Activated naive CD4-positive, alpha-beta T cell treated with Interleukin-2 at 50 U/mL for 16 hours (primary cell): Measurements from ENCODE around the gene BRD4.

Experiments used
- DNase-seq: peaks from one replicate; pipeline ENCODE4 v3.0.0-alpha.2; 2020

BRD4 gene

DNA sequence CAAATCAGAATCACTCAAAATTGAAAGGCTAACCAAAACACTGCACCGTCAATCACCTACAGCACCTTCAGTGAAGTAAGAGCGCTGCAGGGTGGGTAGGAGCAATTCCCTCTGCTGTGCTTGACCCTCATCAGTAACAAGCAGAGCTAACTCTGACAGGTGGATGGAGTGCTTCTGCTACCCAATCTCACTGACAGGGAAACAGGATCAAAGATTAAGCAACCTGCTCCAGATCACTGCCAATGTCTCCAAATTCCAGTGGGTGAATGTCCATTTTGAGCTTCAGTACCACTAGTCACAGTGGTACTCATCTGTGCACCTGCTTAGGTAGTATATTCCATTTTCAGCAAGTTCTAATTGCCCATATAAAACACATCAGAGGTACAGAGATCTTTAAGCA, 25.2 kb downstream of the BRD4 start:
- no peak for DNase-seq

DNA sequence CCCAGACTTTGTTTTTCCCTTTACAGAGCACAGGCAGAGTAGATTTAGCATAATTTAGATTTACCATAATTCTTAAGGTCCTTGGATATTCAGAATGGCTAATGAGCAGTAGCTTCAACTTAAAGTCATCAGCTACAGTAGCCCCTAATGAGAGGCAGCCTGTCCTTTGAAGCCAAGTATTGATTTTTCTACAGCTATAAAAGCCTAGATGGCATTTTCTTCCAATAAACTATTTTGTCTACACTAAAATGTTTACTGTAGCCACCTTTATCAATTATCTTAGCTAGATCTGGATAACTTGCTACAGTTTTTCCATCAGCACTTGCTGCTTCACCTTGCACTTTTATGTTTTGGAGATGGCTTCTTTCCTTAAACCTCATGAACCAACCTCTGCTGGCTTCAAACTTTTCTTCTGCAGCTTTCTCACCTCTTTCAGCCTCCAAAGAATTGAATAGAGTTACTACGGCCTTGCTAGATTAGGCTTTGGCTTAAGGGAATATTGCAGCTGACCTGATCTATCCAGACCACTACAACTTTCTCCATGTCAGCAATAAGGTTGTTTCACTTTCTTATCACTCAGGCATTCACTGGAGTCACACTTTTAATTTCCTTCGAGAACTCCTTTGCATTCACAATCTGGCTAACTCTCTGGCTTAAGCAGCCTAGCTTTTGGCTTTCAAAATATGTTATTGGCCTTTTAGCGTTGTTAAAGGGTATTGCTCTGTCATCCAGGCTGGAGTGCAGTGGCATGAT, 26.6 kb downstream of the BRD4 start:
- DNase-seq: no peak

DNA sequence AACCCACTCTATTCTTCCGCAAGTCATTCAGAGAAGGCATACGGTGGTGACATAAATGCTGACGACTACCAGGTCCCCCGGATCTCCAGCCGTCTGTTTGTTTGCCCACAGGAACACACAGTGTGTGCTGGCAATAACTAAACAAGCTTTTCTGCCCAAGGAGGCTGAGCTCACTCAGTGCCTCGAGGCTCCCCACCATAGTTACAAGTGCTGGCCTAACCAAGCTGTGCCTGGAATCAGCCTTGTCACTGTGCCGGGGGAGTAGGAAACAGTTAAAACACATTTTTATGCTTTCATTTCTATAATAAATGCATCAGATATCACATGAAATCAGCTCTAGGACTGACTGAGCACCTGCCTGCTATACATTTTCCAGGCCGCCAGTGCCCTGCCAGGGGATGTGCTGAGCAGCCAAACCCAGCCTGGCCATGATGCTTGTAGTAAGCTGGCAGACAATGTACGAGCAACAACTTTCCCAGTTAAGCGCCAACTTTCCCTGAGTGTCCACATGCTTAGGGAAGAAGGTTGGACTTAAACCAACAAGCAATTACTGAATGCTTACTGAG, 28.1 kb downstream of the BRD4 start:
- DNase-seq: peak; percentile 66

DNA sequence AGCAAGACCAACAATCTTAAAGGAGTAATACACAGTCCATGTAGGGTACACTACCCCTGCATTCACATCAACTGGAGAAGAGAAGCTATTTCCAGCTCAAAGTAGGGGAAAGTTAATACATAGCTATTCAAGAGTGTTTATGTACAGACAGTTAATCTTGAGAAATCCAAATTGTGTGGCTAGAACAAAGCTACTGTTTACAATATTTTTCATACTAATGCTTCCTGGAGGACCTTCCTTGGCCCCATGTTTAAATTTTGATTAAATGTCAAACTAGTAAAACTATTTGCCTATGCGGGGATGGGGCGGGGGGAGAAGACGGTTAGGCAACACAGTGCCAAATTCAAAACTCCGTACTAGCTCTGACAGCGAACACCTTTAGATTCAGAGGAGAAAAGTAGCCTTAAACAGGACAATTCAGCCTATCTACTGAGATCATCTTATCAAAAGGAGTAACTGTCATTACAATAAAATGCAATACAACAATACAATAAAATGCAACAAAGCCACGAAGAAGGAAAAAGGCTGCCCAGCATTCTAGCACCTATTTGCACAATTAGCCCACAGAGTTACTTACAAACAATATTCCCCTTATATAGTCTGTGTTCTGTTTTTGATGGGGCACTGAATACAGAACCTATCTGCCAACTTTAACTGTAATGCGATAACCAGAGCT, 29.1 kb downstream of the BRD4 start:
- DNase-seq: no peak

- peak; percentile 42 for DNase-seq
These were observed 31.7 kb downstream of the BRD4 start for GRCh38 chr19:15300533-15301197.

DNA sequence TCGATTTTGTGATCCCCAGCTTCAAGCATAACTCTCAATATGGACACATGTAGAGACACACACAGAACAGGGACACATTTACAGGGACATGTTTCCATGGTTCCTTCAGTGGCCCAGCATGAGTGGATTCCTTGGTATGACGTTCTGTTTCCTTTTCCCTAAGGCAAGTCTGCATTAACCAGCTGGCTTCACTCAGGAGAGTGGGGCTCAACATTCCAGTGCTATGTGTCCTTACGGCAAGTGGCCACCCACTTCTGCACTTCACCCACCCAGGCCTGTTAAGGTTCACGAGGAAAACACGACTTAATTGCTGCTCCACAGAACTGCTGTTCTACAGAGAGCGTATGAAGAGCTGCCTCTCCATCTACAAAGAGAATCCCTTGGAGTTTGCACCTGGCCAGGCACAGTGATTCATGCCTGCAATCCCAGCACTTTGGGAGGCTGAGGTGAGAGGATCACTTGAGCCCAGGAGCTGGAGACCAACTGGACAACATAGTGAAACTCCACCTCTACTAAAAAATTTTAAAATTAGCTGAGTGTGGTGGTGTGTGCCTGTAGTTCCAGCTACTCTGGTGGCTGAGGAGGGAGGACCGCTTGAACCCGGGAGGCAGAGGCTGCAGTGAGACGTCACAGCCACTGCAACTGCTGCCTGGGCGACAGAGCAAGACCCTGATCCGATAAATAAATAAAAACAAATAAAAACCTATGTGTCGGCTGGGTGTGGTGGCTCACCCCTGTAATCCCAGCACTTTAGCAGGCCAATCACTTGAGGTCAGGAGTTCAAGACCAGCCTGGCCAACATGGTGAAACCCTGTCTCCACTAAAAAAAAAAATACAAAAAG, 32.5 kb downstream of the BRD4 start:
- DNase-seq: no peak

GRCh38 chr19:15298847-15299567, 33.3 kb downstream of the BRD4 start:
- no peak for DNase-seq

- DNase-seq: no peak
These were observed 34.7 kb downstream of the BRD4 start for GRCh38 chr19:15297416-15298224.

- DNase-seq: no peak
These were observed 35.4 kb downstream of the BRD4 start for GRCh38 chr19:15296841-15297415.

DNA sequence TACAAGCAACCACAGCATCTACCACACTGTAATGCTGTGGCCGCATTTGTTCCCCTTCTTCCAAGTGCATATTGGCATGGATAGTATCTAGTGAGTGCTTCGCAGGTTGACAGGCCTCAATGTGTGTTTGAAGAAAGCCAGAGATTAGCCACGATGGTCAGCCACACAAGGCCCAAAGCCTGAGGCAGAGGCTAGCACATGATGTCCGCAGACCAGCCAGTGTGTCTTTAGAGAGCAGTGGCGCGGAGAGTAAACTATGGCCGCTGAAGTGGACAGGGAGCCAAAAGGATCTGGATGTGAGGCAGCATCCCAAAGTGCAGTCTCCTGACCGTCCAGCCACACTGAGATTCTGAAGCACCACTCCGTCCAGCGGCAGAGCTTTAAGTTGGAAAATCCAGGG, 36.0 kb downstream of the BRD4 start:
- DNase-seq: no peak

DNA sequence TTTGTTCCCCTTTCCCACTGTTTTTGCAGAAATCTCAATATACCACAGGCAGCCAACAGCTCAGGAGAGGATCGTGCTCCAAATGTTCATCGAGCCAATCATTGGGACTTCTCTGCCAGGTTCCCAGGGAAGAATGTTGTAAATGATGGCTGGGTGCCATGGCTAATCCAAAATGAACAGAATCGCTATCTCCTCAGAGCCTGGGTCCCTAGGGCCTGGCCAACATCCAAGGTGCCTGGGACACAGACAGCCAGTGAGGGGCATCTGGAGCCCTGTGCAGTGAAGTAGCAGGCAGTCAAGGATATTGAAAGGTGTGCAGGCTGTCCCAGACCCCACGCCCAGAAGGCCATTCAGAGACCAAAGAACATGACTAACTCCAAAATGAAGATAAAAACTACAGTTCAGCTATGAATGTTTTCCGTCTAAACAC, 37.8 kb downstream of the BRD4 start:
- DNase-seq: no peak

- no peak for DNase-seq
These were observed 38.4 kb downstream of the BRD4 start for GRCh38 chr19:15293781-15294491.

DNA sequence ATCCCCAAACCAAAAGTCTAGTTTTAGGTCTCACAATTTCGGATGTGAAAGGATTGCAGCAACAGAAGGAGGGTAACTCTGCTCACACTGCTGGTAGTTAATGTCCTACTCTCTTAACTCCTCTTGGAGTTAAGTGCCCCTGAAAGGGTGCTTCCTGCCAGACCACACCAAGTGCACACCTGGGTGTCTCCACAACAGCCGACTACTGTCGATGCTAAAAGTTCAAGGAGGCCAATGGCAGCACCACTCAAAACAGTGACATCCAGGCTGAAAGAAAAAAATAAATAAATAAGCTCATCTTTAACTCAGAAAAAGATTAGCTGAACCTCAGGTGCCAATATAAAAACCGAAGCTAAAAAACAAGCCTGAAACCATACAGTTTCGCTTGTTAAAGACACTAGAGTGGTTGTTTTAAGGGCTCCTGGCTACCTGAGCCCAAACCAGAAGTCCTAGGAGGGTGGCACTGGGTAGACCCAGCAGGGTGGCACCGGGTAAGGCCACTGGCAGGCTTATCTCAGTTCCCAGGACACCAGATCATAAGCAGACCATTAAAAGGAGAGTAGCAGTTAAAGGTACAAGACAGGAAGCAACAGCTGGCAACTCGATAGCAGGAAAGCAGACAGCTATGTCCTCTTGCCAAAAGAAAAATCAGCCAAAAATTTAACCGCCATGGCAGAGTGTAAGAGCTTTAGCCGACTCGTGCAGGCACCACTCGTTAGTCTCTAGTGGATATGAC, 39.3 kb downstream of the BRD4 start:
- DNase-seq: no peak

- DNase-seq: no peak
These were observed 40.2 kb downstream of the BRD4 start for GRCh38 chr19:15292140-15292539.

DNA sequence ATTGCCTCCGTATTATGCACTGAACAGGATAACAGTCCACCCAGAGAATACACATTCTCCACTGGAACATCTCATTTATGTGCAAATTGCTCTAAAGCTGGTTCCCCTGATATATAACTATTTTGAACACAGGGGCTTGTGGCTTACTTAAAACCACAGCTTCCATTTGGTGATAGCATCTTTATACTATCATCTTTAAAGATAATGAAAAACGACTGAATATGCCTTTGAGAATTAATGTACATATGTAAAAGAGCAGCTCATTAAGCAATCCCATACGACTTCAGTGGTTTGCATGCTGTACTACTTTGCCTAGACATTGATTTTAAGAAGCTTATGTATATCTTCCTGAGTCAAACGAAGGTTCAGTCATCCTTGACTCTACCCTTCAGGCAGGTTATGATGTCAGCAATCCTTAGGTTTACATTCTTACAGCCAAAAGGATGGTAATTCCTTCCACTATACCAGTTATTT, 40.8 kb downstream of the BRD4 start:
- DNase-seq: no peak

GRCh38 chr19:15291089-15291488, 41.2 kb downstream of the BRD4 start:
- DNase-seq: no peak

- no peak for DNase-seq
These were observed 42.2 kb downstream of the BRD4 start for GRCh38 chr19:15290166-15290565.

DNA sequence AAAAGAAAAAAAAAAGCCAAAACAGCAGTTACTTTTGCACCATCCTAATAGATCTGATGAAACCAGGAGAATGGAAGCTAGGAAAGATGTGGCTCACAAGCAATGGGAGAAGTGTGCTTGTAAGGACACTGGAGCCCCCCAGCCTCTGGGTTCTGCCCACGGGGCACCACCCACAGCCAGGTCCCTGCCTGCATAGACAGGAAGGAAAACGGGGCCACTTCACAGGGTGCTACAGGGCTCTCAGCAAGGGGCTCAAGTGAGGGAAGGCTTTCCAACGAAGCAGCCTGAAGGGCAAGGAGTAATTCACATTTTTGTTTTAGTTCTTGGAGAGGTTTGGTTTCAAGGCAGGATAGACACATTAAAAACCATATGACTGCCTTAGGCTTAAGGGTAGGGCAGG, 42.7 kb downstream of the BRD4 start:
- DNase-seq: no peak
